NCI-H1048 (cell line): Measurements from ENCODE around the gene KCTD19.
A peak's percentile ranks its signal among the peaks of the same experiment; 100 is the strongest.

Experiments used
- DNase-seq: peaks from one replicate; lab custom pipeline; 2025; lab: John Stamatoyannopoulos, UW

Gene KCTD19

DNA sequence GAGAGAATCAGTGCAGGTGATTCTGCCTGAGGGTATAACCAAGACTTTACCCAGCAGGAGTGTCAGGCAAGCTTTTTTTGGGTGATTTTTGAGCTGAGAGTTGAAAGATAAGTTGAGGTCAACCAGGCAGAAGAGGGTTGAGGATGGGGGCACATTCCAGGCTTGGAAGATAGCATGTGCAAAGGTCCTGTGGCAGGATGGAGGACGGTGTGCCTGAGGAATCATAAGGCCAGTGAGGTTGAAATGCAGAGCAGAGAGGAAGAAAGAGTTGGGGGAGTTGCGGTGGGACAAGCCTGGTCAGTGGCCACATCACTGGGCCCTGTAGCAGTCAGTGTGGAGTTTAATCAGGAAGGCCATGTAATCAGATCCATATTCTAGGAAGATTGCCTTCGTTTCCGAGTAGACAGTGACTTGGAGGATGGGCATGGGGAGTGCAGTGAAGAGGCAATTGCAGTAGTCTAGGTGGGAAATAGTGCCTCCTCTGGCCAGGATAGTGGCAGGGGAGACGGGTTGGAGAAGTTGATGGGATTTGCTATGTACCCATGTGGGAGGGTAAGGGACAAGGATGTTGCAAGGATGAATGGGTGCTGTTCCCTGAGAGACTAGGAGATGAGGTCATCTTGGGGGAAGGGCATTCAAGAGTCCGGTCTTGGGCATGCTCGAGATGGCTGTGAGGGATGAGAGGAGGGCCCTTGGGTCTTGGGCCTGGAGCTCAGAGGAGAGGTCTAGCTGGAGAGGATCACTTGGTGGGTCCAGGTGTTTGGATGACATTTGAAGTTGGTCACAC is 43.3 kb downstream of the KCTD19 start:
- no peak for DNase-seq

DNA sequence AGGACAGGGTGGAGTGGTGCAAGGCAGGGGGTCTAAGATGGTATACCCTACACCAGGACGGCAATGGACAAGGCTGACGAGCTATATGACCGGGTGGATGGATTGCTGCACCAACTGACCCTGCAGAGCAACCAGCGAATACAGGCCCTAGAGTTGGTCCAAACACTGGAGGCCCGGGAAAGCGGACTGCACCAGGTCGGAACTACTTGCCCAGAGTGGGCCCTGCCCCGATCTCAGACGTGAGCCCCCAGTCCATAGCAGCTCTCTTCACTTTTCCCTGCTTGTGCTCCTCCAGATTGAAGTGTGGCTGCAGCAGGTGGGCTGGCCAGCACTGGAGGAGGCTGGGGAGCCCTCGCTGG is 44.1 kb downstream of the KCTD19 start:
- no peak for DNase-seq

DNA sequence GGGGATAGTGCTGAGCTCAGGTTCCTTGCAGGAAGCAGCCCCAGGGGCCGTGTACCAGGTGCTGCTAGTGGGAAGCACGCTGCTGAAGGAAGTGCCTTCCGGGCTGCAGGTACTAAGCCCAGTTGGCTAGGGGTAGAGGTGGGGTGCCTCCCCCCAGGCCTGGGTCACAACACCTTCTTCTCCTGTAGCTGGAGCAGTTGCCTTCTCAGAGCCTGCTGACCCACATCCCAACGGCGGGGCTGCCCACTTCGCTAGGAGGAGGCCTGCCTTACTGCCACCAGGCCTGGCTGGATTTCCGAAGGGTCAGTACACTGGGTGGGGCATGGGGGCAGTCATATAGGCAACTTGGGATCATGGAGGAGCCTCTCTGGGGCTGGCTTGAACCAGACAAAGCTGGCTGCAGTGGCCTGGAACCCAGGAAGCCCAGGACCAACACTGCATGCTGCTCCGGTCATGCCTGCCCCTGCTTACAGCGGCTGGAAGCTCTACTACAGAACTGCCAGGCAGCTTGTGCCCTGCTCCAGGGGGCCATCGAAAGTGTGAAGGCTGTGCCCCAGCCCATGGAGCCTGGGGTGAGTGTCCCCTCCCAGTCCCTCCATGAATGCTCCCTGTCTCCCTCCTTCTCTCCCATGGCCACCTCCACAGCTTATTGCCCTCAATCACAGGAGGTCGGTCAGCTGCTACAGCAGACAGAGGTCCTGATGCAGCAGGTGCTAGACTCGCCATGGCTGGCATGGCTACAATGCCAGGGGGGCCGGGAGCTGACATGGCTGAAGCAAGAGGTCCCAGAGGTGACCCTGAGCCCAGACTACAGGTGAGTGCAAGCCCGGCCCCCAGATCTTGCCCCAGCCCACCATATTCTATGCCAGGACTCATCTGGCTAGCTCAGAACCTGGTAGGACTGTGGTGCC is 44.8 kb downstream of the KCTD19 start:
- DNase-seq = no peak

DNA sequence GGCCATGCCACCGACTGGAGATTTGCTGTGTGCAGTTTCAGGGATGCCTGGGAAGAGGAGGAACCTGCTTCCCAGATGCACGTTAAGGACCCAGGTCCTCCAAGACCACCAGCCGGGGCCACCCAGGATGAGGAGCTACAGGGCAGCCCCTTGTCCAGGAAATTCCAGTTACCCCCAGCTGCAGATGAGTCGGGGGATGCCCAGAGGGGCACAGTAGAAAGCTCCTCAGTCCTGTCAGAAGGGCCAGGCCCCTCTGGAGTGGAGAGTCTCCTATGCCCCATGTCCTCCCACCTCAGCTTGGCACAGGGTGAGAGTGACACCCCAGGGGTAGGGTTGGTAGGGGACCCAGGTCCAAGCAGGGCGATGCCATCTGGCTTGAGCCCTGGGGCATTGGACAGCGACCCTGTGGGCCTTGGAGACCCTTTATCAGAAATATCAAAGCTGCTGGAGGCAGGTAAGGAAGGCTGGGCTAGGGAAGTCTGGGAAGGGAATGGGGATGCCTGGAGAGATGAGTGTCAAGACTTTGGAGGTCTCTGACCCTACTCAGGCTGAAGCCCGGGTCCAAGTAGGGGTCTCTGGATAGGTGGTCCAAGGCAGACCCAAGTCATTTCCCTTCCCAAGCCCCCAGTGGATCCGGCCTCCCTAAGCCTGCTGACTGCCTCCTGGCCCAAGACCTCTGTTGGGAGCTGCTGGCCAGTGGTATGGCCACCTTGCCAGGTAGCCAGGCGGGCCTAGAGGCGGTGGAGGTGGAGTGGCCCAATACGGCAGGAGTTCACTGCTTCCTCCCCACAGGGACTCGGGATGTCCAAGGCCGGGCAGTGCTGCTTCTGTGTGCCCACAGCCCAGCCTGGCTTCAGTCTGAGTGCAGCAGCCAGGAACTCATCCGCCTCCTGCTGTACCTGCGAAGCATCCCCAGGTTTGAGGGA is 46.2 kb downstream of the KCTD19 start:
- no peak for DNase-seq

DNA sequence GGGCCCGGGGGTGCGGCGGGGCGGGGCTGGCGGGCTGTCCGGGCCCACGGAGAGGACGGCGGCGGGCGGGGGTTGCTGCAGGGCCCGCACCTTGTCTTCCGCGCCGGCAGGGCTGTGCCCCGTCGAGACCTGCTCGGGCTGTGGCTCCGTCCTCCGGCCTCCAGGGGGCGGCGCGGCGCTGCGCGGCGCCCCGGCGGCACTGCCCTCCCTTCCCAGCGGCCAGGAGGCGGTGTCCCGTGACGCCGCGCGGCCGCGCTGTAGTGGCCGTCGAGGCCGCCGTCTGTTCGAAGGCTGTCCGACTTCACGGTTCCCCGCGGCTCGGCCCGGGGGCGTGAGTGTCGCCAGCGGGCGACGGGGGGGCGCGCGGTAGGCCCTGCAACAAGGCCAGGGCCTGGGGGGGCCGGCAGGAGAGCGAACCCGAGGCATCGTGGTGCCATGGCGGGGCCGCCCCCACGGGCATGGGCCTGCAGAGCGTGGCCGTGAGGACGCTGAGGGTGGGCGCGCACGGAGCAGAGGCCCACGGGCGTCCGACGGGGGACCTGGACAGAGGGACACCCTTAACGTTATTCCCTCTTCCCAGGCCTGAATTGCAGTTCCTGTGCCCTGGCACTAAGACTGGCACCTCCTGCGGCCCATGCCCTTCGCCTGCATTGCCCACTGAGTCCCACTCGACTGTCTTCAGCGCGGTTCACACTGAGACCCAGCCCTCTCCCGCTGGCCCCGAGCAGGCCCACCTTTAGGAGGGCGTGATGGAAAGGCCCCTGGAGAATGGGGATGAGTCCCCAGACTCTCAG is 47.0 kb downstream of the KCTD19 start, which contains the start of gene PLEKHG4:
Gene PLEKHG4, plus strand, starts transcription at position 237 of the 794 bp plus-strand sequence. Its CDS starts 513 bp downstream, at position 750.
- peak; percentile 2 for DNase-seq

DNA sequence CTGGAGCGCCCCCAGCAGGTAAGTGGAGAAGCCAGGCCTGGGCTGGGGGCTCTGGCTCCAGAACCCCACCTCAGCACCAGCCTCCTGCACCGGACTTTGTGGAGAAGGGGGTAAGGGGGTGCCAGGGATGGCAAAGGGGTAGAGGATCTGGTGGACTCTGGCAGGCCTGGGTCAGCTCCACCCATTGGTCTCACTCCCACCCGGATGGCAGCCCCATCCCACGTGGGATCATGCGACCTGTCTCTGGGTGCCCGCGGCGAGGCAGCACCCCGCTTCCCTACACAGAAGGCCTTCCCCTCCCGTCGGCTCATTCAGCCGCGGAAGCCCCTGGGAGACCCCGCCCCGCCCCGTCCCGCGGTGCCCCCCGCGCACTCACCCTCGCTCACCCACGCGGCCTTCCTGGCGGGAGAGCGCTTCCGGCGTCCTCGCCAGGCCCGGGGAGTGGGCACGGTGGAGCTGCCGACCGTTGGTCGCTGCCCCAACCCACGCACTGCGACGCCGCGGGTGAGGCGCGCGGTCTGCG is 47.7 kb downstream of the KCTD19 start:
- DNase-seq = no peak

GRCh38 chr16:67277999-67278772 is 48.4 kb downstream of the KCTD19 start:
- DNase-seq = no peak

GRCh38 chr16:67277294-67277998 is 49.1 kb downstream of the KCTD19 start:
- no peak for DNase-seq

- DNase-seq = no peak
Measured at GRCh38 chr16:67275321-67275720, 51.2 kb downstream of the KCTD19 start.

DNA sequence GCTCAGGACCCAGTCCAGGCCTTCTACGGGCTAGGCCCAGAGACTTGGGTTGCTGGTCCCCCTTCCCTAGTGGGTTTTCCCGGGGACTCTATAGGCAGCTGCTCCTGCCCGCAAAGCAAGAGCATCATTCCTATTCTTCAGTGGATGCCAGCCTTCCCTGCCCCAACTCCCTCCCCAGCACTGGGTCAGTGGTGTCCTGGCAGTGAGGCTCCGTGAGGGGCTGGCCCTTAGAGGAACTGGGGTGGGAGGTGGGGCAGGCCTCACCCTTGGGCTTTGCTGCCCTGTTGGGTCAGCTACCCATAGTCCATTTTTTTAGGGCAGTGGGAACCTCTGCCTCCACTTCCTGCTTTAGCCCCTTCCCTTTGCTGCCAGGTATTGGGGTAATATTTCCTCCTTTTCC is 55.1 kb downstream of the KCTD19 start:
- no peak for DNase-seq

- no peak for DNase-seq
Measured at GRCh38 chr16:67270931-67271338, 55.6 kb downstream of the KCTD19 start.

GRCh38 chr16:67269766-67270165 is 56.8 kb downstream of the KCTD19 start:
- no peak for DNase-seq

DNA sequence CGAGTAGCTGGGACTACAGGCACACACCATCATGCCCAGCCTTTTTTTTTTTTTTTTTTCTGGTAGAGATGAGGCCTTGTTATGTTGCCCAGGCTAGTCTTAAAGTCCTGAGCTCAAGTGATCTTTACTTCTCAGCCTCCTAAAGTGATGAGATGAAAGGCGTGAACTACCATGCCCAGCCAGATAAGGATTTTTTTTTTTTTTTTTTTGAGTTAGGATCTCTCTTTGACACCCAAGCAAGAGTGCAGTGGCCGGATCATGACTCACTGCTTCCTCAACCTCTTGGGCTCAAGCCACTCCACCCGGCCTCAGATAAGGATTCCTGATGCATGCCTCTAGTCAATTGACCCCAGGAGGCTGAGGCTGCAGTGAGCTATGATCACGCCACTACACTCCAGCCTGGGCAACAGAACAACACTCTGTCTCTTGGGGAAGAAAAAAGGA is 58.4 kb downstream of the KCTD19 start:
- no peak for DNase-seq

- no peak for DNase-seq
Measured at GRCh38 chr16:67265834-67266233, 60.7 kb downstream of the KCTD19 start.

GRCh38 chr16:67264866-67265265 is 61.7 kb downstream of the KCTD19 start:
- no peak for DNase-seq

DNA sequence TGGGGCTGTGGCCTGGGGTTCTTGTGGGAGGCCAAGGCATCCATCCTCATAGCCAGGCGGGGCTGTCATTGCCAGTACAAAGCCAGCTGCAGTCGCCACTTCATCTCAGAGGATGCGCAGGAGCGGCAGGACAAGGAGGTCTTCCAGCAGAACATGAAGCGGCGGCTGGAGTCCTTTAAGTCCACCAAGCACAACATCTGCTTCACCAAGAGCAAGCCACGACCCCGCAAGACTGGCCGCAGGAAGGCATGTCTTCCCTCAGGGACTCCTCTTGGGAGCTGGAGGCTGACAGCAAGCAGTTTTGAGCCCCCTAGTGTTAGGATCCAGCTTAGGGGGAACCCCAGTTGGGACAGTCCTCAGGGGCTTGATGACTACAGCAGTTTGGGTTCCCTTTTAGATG is 62.3 kb downstream of the KCTD19 start:
- DNase-seq = no peak

GRCh38 chr16:67263201-67263600 is 63.3 kb downstream of the KCTD19 start:
- no peak for DNase-seq

- DNase-seq = no peak
Measured at GRCh38 chr16:67260426-67261063, 66.0 kb downstream of the KCTD19 start.

- DNase-seq = no peak
Measured at GRCh38 chr16:67259705-67260104, 66.8 kb downstream of the KCTD19 start.
